HepG2 (cell line): ENCODE data around the gene CLASRP. TPM values are rescaled to one million over a fixed set of nuclear protein-coding genes. Genes with fewer than 3 reads are reported as not detected.

Source experiments
- ATAC-seq: fragments of 200-7000 bp; cut with Tn5 transposase; 3 replicates; pipeline ENCODE4 v1.9.1; 2020; ENCODE audit warnings: mild to moderate bottlenecking, moderate library complexity
- BruUV-seq: library from RNA; stranded (reverse); fragments of 400-500 nt; replicated peaks from 2 replicates; lab custom pipeline; 2021; lab: Mats Ljungman, UMichigan
- CTCF ChIA-PET: fragments of 300-600 bp; formaldehyde crosslinking; extraction: SDS; loops from one replicate; lab custom pipeline; 2021; ENCODE audit warnings: low total read pairs, inconsistent platforms, low intra/inter-chr PET ratio; lab: Yijun Ruan, JAX
- POLR2A ChIA-PET: fragments of 350-600 bp; sonication (Branson Sonifier 250); formaldehyde crosslinking; loops from one replicate; lab custom pipeline; 2020; ENCODE audit warnings: antibody characterized with exemption, inconsistent platforms; lab: Yijun Ruan, JAX
- DNase-seq: peaks from one replicate; pipeline ENCODE4 v3.0.0-alpha.2; 2015; ENCODE audit warnings: low spot score
- FAIRE-seq: peaks from 3 replicates; lab custom pipeline; 2011; peaks lifted over from hg19 to GRCh38; lab: Jason Lieb, UNC
- H2AFZ ChIP-seq: one replicate; pipeline ENCODE4 v1.6.1; 2011; ENCODE audit warnings: low read length, inconsistent platforms
- H3K27ac ChIP-seq: fragments of 300-600 bp; 3 replicates; pipeline ENCODE4 v1.8.0; 2011; ENCODE audit warnings: mixed run types, mild to moderate bottlenecking, mixed read lengths, low read length, inconsistent platforms; ENCODE audit not compliant: insufficient read depth; ENCODE audit errors: extremely low read length
- H3K27me3 ChIP-seq, 2 experiments: fragments of 200-600 bp in 1 of 2; 2 replicates in 1 of 2; 3 replicates in 1 of 2; pipeline versions ENCODE4 v1.6.0 to v1.8.0; 2011; ENCODE audit warnings: low read length in 2 of 2, mild to moderate bottlenecking in 2 of 2, moderate library complexity in 2 of 2, inconsistent platforms in 1 of 2; ENCODE audit not compliant: insufficient read depth in 2 of 2, control insufficient read depth in 1 of 2
- H3K36me3 ChIP-seq, 2 experiments: fragments of 200-600 bp in 1 of 2; replicated peaks in 1 of 2; 2 replicates in 1 of 2; 3 replicates in 1 of 2; pipeline versions ENCODE4 v1.5.1 to v1.8.0; 2011; ENCODE audit warnings: low read length in 2 of 2, inconsistent platforms in 1 of 2; ENCODE audit not compliant: insufficient read depth in 2 of 2, control insufficient read depth in 1 of 2
- H3K4me1 ChIP-seq: 2 replicates; pipeline ENCODE4 v1.5.1; 2012; ENCODE audit warnings: low read length, inconsistent platforms; ENCODE audit not compliant: insufficient read depth
- H3K4me2 ChIP-seq: 2 replicates; pipeline ENCODE4 v1.6.0; 2011; ENCODE audit warnings: low read depth, low read length, inconsistent platforms
- H3K4me3 ChIP-seq, 3 experiments: fragments of 200-600 bp in 1 of 3; sonication (generic), shearing (Covaris generic) in 1 of 3; replicated peaks in 1 of 3; 2 replicates each; pipeline ENCODE4 v1.5.1; 2011 to 2016; ENCODE audit warnings: low read length in 3 of 3, inconsistent platforms in 2 of 3, low read depth in 2 of 3, mild to moderate bottlenecking in 2 of 3, control low read depth in 1 of 3, mixed read lengths in 1 of 3; ENCODE audit not compliant: insufficient read depth in 1 of 3
- H3K79me2 ChIP-seq: one replicate; pipeline ENCODE4 v1.6.1; 2011; ENCODE audit warnings: low read length, inconsistent platforms; ENCODE audit not compliant: insufficient read depth
- H3K9ac ChIP-seq: 2 replicates; pipeline ENCODE4 v1.6.0; 2011; ENCODE audit warnings: mild to moderate bottlenecking, low read depth, low read length, inconsistent platforms; ENCODE audit not compliant: insufficient read depth
- H3K9me3 ChIP-seq: 2 replicates; pipeline ENCODE4 v1.5.1; 2012; ENCODE audit warnings: mild to moderate bottlenecking, low read length
- H4K20me1 ChIP-seq: 2 replicates; pipeline ENCODE4 v1.6.0; 2011; ENCODE audit warnings: inconsistent platforms, mild to moderate bottlenecking, low read length, moderate library complexity; ENCODE audit not compliant: insufficient read depth
- ARNT2 ChIP-seq: sonication (generic); formaldehyde crosslinking; IDR thresholded peaks from 2 replicates; pipeline ENCODE4 v1.8.0; 2022; ENCODE audit warnings: mild to moderate bottlenecking, low read depth, missing genetic modification reagents, moderate library complexity
- ATF7 ChIP-seq, 2 experiments: fragments of 450-650 bp in 1 of 2; sonication (generic) in 1 of 2; formaldehyde crosslinking in 1 of 2; IDR thresholded peaks; 2 replicates each; pipeline versions ENCODE4 v1.4.0 to v1.6.1; 2016 to 2020; ENCODE audit warnings: antibody characterized with exemption in 1 of 2, mild to moderate bottlenecking in 1 of 2, missing genetic modification reagents in 1 of 2
- CEBPG ChIP-seq: IDR thresholded peaks from 2 replicates; pipeline ENCODE4 v1.6.1; 2016
- FOXO4 ChIP-seq: sonication (generic); formaldehyde crosslinking; conservative IDR thresholded peaks from 2 replicates; pipeline ENCODE4 v1.8.1; 2023; ENCODE audit warnings: missing genetic modification reagents
- HNF4A ChIP-seq: sonication (generic); formaldehyde crosslinking; IDR thresholded peaks from 2 replicates; pipeline ENCODE4 v1.4.0; 2020; ENCODE audit warnings: missing genetic modification reagents
- MLLT10 ChIP-seq: sonication (generic); formaldehyde crosslinking; IDR thresholded peaks from 2 replicates; pipeline ENCODE4 v1.4.0; 2020; ENCODE audit warnings: missing genetic modification reagents
- PPARG ChIP-seq: conservative IDR thresholded peaks from 2 replicates; pipeline ENCODE4 v1.6.1; 2016; ENCODE audit warnings: missing biosample characterization, missing genetic modification reagents
- RARG ChIP-seq: sonication (generic); formaldehyde crosslinking; IDR thresholded peaks from 2 replicates; pipeline ENCODE4 v1.4.0; 2020; ENCODE audit warnings: low read depth, mild to moderate bottlenecking, missing genetic modification reagents
- RFXANK ChIP-seq: IDR thresholded peaks from 2 replicates; pipeline ENCODE4 v1.6.1; 2016
- SMAD9 ChIP-seq: sonication (generic); formaldehyde crosslinking; IDR thresholded peaks from 2 replicates; pipeline ENCODE4 v1.5.1; 2020; ENCODE audit warnings: mild to moderate bottlenecking, missing genetic modification reagents
- TRAFD1 ChIP-seq: sonication (generic); formaldehyde crosslinking; IDR thresholded peaks from 2 replicates; pipeline ENCODE4 v1.5.1; 2020; ENCODE audit warnings: missing genetic modification reagents, mild to moderate bottlenecking, borderline replicate concordance
- ZFP62 ChIP-seq: sonication (generic); formaldehyde crosslinking; IDR thresholded peaks from 2 replicates; pipeline ENCODE4 v1.4.0; 2020; ENCODE audit warnings: missing genetic modification reagents
- ZNF274 ChIP-seq: sonication (generic); formaldehyde crosslinking; IDR thresholded peaks from 2 replicates; pipeline ENCODE4 v1.5.1; 2020; ENCODE audit warnings: mild to moderate bottlenecking, missing genetic modification reagents
- WGBS: methylation state at CpG from one replicate; pipeline ENCODE4 v1.1.6; 2017; ENCODE audit warnings: low lambda C conversion rate; 5-methylcytosine and 5-hydroxymethylcytosine counted together
- in situ Hi-C: cut with HindIII; loops from 2 replicates; pipeline ENCODE4 v1.10.0; 2017; ENCODE audit warnings: low pct_unique_long_range_greater_than_20kb; ENCODE audit not compliant: extremely low pct_ligation_motif_present
- intact Hi-C: fragments of 100-400 bp; cut with micrococcal nuclease; formaldehyde crosslinking; loops from one replicate; pipeline ENCODE4 v1.10.0; 2022; ENCODE audit not compliant: unreplicated experiment
- polyA plus RNA-seq, 8 experiments: library from polyadenylated mRNA; depleted of rRNA in 3 of 8; stranded (reverse) in 7 of 8; unstranded in 1 of 8; fragments of >200 nt; fragmentation: Illumina TruSeq in 4 of 8; extraction: Trizol in 4 of 8; gene quantifications; 2 replicates each; pipeline versions ENCODE4 v1.2.1 to v1.2.3, GENCODE V29; 2011 to 2016; ENCODE audit warnings: low read depth in 4 of 8, missing spikeins in 1 of 8, mixed read lengths in 1 of 8; ENCODE audit not compliant: insufficient read depth in 1 of 8
- total RNA-seq, 5 experiments: library from RNA; depleted of rRNA; stranded (reverse); fragments of >200 nt; fragmentation: Illumina TruSeq; extraction: Trizol; gene quantifications; 2 replicates each; pipeline ENCODE4 v1.2.3, GENCODE V29; 2016; ENCODE audit warnings: low read depth in 1 of 5
- TF ChIP-seq, protein P1 (sequence below): IDR thresholded peaks from 2 replicates; pipeline ENCODE4 v1.6.1; 2018; ENCODE audit warnings: missing genetic modification reagents, mild to moderate bottlenecking, missing compliant biosample characterization
- TF ChIP-seq, protein P2 (sequence below), 2 experiments: sonication (generic) in 1 of 2; formaldehyde crosslinking in 1 of 2; IDR thresholded peaks; 2 replicates each; pipeline versions ENCODE4 v1.4.0 to v1.6.1; 2016 to 2020; ENCODE audit warnings: borderline replicate concordance in 1 of 2, low read depth in 1 of 2, mild to moderate bottlenecking in 1 of 2, missing genetic modification reagents in 1 of 2

CLASRP gene
- total and polyA plus RNA-seq, 2 of the 13 experiments (the other 11 are each of a cell fraction or from before 2014, with no cell fraction given) = 32.0 to 51.4 TPM

- TF ChIP-seq ZFP62 (CRISPR knock-in tag) (no peak), ZNF274 (CRISPR knock-in tag) (no peak)
Observed at GRCh38 chr19:45019187-45019586, 19.7 kb upstream of the CLASRP start (continued).

GRCh38 chr19:45020071-45020470 is 18.8 kb upstream of the CLASRP start:
- FAIRE-seq = peak; percentile 18
- intact Hi-C loops (no loop called here), in situ Hi-C loops (no loop called here)
- ChIA-PET CTCF (no interaction called here), POLR2A (interaction anchor here (0.9 to 3.1 kb wide), 2 partner anchors 19 to 25 kb away, joined by 5 to 8 read pairs; partner anchors contain the start of gene CLASRP)
- no TSS peak for BruUV-seq
- no peaks in the 10 kb centered on the region for H4K20me1 ChIP-seq
- H3K4me3 ChIP-seq = no peak overlapping the region
- H3K9ac ChIP-seq = no peak overlapping the region
- H3K4me2 ChIP-seq = no peak overlapping the region
- no peak overlapping the region for H3K27ac ChIP-seq
- ATAC-seq = no peak; the same call in 2 of the 3 replicates
- DNase-seq = peak; percentile 58
- WGBS = 40% methylated on average over 3 of the region's 3 CpGs
- 0 out of 2 replicates have a peak, but pooled peaks cover 16% of the 10 kb centered on the region for H3K4me1 ChIP-seq
- no peaks in the 10 kb centered on the region for H3K36me3 ChIP-seq
- no peak overlapping the region for H2AFZ ChIP-seq
- H3K79me2 ChIP-seq = no peaks in the 10 kb centered on the region
- no peaks in the 10 kb centered on the region for H3K27me3 ChIP-seq
- H3K9me3 ChIP-seq = no peaks in the 10 kb centered on the region
- peak; percentile 85 for TF ChIP-seq CEBPG (CRISPR knock-in tag)
- TF ChIP-seq, protein P1, sequence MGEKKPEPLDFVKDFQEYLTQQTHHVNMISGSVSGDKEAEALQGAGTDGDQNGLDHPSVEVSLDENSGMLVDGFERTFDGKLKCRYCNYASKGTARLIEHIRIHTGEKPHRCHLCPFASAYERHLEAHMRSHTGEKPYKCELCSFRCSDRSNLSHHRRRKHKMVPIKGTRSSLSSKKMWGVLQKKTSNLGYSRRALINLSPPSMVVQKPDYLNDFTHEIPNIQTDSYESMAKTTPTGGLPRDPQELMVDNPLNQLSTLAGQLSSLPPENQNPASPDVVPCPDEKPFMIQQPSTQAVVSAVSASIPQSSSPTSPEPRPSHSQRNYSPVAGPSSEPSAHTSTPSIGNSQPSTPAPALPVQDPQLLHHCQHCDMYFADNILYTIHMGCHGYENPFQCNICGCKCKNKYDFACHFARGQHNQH (CRISPR knock-in tag) = no peak
- no peak for TF ChIP-seq TRAFD1 (CRISPR knock-in tag)
- TF ChIP-seq ARNT2 = no peak
- TF ChIP-seq, protein P2, sequence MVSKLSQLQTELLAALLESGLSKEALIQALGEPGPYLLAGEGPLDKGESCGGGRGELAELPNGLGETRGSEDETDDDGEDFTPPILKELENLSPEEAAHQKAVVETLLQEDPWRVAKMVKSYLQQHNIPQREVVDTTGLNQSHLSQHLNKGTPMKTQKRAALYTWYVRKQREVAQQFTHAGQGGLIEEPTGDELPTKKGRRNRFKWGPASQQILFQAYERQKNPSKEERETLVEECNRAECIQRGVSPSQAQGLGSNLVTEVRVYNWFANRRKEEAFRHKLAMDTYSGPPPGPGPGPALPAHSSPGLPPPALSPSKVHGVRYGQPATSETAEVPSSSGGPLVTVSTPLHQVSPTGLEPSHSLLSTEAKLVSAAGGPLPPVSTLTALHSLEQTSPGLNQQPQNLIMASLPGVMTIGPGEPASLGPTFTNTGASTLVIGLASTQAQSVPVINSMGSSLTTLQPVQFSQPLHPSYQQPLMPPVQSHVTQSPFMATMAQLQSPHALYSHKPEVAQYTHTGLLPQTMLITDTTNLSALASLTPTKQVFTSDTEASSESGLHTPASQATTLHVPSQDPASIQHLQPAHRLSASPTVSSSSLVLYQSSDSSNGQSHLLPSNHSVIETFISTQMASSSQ (IDR thresholded peaks at IDR 0.05; ENCODE audit: low read depth) = no peak
- TF ChIP-seq, protein P2 (CRISPR knock-in tag; IDR thresholded peaks at IDR 0.05; ENCODE audit: borderline replicate concordance) = no peak
- TF ChIP-seq RFXANK (CRISPR knock-in tag) = no peak
- no peak for TF ChIP-seq FOXO4
- no peak for TF ChIP-seq PPARG (CRISPR knock-in tag)
- no peak for TF ChIP-seq SMAD9 (CRISPR knock-in tag)
- no peak for TF ChIP-seq RARG (CRISPR knock-in tag)
- peak; percentile 64; the same call in 1 of the 2 replicates for TF ChIP-seq ATF7 (IDR thresholded peaks at IDR 0.05)
- no peak for TF ChIP-seq ATF7 (CRISPR knock-in tag; IDR thresholded peaks at IDR 0.05)
- peak; percentile 68 for TF ChIP-seq HNF4A (CRISPR knock-in tag)
- no peak for TF ChIP-seq MLLT10
